Subcutaneous adipose tissue (tissue), 4 donors: ENCODE data around the gene SLC25A10. TPM values are rescaled to one million over a fixed set of nuclear protein-coding genes. Genes with fewer than 3 reads are reported as not detected.

ENCODE experiments used
- total RNA-seq, 4 donors: library from RNA; depleted of rRNA; stranded (reverse); fragments of >200 nt; gene quantifications; one replicate each; pipeline ENCODE4 v1.1.0, GENCODE V29; 2016
- TF ChIP-seq, protein P1 (sequence below): fragments of 450-650 bp; IDR thresholded peaks from one replicate; pipeline ENCODE4 v1.5.1; 2016; ENCODE audit warnings: low read depth, mild to moderate bottlenecking, control low read depth, antibody characterized with exemption, moderate library complexity

The SLC25A10 gene, protein sequence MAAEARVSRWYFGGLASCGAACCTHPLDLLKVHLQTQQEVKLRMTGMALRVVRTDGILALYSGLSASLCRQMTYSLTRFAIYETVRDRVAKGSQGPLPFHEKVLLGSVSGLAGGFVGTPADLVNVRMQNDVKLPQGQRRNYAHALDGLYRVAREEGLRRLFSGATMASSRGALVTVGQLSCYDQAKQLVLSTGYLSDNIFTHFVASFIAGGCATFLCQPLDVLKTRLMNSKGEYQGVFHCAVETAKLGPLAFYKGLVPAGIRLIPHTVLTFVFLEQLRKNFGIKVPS
- total RNA-seq: 10 to 100 TPM in 3 of 4 donors, 1 to 10 TPM in 1; 4.9 to 59.5 (median 15.9) TPM

DNA sequence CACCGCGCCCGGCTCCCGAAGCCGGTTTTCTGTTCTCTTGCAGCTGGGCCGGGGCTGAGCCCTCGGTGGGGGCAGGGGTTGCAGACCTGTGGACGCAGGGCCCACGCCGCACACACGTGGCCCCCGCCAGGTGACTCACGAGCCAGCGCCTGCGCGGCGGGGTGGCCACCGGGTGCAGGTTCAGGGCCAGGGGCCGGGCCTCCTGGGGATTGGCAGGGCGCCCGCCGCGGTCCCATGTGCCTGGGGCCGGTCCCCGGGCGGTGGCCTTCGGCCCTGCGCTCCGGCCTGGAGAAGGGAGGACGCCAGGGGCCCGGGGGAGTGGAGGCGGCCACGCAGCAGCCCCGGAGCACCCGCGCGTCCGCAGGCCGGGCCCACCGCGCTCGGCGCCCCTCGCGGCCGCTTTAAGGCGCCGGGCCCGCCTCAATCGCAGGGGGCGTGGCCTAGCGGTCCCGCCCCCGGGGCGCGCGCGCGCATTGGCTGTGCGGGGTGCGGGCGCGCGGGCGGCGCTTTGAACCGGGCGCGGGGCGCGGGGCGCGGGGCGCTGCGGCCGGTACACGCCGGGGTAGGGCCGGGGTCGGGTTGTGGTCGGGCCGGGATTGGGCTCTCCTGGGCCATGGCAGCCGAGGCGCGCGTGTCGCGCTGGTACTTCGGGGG, at the start of gene SLC25A10:
Gene SLC25A10, plus strand, starts transcription at position 471 of the 654 bp plus-strand sequence. Its CDS starts 143 bp downstream, at position 614.
- TF ChIP-seq, protein P1, sequence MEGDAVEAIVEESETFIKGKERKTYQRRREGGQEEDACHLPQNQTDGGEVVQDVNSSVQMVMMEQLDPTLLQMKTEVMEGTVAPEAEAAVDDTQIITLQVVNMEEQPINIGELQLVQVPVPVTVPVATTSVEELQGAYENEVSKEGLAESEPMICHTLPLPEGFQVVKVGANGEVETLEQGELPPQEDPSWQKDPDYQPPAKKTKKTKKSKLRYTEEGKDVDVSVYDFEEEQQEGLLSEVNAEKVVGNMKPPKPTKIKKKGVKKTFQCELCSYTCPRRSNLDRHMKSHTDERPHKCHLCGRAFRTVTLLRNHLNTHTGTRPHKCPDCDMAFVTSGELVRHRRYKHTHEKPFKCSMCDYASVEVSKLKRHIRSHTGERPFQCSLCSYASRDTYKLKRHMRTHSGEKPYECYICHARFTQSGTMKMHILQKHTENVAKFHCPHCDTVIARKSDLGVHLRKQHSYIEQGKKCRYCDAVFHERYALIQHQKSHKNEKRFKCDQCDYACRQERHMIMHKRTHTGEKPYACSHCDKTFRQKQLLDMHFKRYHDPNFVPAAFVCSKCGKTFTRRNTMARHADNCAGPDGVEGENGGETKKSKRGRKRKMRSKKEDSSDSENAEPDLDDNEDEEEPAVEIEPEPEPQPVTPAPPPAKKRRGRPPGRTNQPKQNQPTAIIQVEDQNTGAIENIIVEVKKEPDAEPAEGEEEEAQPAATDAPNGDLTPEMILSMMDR: no peak

GRCh38 chr17:81664051-81664470, 48.0 kb upstream of the SLC25A10 start:
- TF ChIP-seq, protein P1: no peak

GRCh38 chr17:81665205-81666091, 46.6 kb upstream of the SLC25A10 start:
- TF ChIP-seq, protein P1: no peak

- TF ChIP-seq, protein P1: no peak
These were observed 46.1 kb upstream of the SLC25A10 start for GRCh38 chr17:81666092-81666341.

GRCh38 chr17:81666342-81667191, 45.5 kb upstream of the SLC25A10 start, which contains the start of the genes CCDC137 and OXLD1:
TSS of gene CCDC137 (plus strand) at chr17:81666737. CDS start at chr17:81666767, 30 bp downstream.
TSS of gene OXLD1 (minus strand) at chr17:81666605. CDS start at chr17:81666577, 28 bp downstream.
- TF ChIP-seq, protein P1: no peak

GRCh38 chr17:81667754-81668153, 44.3 kb upstream of the SLC25A10 start:
- TF ChIP-seq, protein P1: no peak
